Fibroblast of the aortic adventitia (primary cell): ENCODE data around the gene NQO2. TPM values are rescaled to one million over a fixed set of nuclear protein-coding genes. Genes with fewer than 3 reads are reported as not detected.
"Not testable (repeated sequence)": the region's sequence is repeated elsewhere in the genome, so short reads cannot be mapped to it uniquely, and the experiment has no call there.

Experiments used
- DNase-seq: peaks from one replicate; pipeline ENCODE4 v3.0.0-alpha.2; 2010; ENCODE audit warnings: low read depth
- H3K4me3 ChIP-seq: 2 replicates; pipeline ENCODE4 v1.5.1; 2011; ENCODE audit warnings: low read depth, mild to moderate bottlenecking, control low read depth, low read length, moderate library complexity
- total RNA-seq: library from RNA; depleted of rRNA; stranded (reverse); fragments of >200 nt; gene quantifications from 2 replicates; pipeline ENCODE4 v1.2.3, GENCODE V29; 2012; ENCODE audit warnings: low replicate concordance
- TF ChIP-seq, protein P1 (sequence below): IDR thresholded peaks from 2 replicates; pipeline ENCODE4 v1.5.1; 2011; ENCODE audit warnings: mild to moderate bottlenecking, low read length, control low read depth, inconsistent platforms; ENCODE audit not compliant: insufficient read depth

Gene NQO2
- total RNA-seq, 1 donor: 47.7 TPM

GRCh38 chr6:3014675-3015066 lies 15.0 kb downstream of the NQO2 start:
- DNase-seq: no peak
- TF ChIP-seq, protein P1, sequence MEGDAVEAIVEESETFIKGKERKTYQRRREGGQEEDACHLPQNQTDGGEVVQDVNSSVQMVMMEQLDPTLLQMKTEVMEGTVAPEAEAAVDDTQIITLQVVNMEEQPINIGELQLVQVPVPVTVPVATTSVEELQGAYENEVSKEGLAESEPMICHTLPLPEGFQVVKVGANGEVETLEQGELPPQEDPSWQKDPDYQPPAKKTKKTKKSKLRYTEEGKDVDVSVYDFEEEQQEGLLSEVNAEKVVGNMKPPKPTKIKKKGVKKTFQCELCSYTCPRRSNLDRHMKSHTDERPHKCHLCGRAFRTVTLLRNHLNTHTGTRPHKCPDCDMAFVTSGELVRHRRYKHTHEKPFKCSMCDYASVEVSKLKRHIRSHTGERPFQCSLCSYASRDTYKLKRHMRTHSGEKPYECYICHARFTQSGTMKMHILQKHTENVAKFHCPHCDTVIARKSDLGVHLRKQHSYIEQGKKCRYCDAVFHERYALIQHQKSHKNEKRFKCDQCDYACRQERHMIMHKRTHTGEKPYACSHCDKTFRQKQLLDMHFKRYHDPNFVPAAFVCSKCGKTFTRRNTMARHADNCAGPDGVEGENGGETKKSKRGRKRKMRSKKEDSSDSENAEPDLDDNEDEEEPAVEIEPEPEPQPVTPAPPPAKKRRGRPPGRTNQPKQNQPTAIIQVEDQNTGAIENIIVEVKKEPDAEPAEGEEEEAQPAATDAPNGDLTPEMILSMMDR: no peak
- H3K4me3 ChIP-seq: no peak overlapping the region

DNA sequence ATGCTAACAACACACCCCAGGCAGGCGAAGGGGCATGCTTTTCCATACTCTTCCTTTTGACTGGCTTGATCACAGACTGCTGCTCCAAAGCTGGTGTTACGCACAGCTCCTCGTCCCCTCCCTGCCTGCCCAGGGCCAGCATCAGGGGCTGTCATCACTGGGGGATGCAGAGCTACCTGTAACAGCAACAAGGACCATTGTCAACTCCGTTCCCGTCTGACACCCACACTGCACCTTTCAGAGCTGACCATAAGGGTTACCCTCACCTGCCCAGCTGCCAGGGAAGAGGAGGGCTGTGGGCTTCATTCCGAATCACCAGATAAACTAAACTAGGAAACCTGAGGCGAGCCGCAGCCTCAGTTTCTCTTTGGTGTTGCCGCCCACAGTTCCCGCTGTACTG lies 15.4 kb downstream of the NQO2 start:
- no peak for DNase-seq
- H3K4me3 ChIP-seq: no peak overlapping the region
- TF ChIP-seq, protein P1: no peak

- no peak overlapping the region for H3K4me3 ChIP-seq
- TF ChIP-seq, protein P1: no peak
- no peak for DNase-seq
Measured at GRCh38 chr6:3016473-3017280, 17.0 kb downstream of the NQO2 start.

- no peak overlapping the region for H3K4me3 ChIP-seq
- DNase-seq: no peak
- TF ChIP-seq, protein P1: no peak
Measured at GRCh38 chr6:3017304-3017703, 17.6 kb downstream of the NQO2 start.

GRCh38 chr6:3019065-3019464 lies 19.4 kb downstream of the NQO2 start:
- H3K4me3 ChIP-seq: no peak overlapping the region
- no peak for DNase-seq
- TF ChIP-seq, protein P1: no peak

DNA sequence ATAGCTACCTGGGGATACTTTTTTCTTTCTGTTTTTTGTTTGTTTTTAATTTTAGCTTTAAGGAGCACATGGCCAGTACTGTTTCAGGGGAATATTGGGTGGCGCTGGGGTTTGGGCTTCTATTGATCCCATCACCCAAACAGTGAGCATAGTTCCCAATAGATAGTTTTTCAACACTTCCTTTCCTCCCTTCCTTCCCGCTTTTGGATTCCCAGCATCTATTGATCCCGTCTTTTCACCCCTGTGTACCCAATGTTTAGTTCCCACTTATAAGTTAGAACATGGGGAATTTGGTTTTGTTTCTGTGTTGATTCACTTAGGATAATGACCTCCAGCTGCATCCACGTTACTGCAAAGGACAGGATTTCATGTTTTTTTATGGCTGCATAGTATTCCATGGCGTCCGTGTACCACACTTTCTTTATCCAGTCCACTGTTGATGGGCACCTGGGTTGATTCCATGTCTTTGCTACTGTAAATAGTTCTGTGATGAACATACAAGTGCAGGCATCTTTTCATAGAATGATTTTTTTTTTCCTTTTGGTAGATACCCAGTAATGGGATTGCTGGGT lies 20.1 kb downstream of the NQO2 start:
- TF ChIP-seq, protein P1: no peak
- H3K4me3 ChIP-seq: no peak overlapping the region
- DNase-seq: no peak

GRCh38 chr6:3020976-3021598 lies 21.4 kb downstream of the NQO2 start:
- DNase-seq, H3K4me3 ChIP-seq: not testable (repeated sequence)
